Right ventricle myocardium inferior (tissue), 1 donor: ENCODE data around the gene NET1. TPM values are rescaled to one million over a fixed set of nuclear protein-coding genes. Genes with fewer than 3 reads are reported as not detected.

Experiments
- ATAC-seq: fragments of 200-7000 bp; cut with Tn5 transposase; one replicate; pipeline ENCODE4 v1.9.1; 2020; ENCODE audit warnings: mild to moderate bottlenecking, moderate library complexity
- DNase-seq: peaks from one replicate; pipeline ENCODE4 v3.0.0; 2021; ENCODE audit errors: missing footprints
- intact Hi-C: fragments of 100-400 bp; cut with DNase I; formaldehyde crosslinking; loops from one replicate; pipeline ENCODE4 v1.11.0; 2022
- total RNA-seq: library from RNA; stranded (reverse); fragmentation: NEBNext Ultra II Directional; extraction: Animal tissue kit (Norgen Biotek cat#: 25700); gene quantifications from one replicate; pipeline ENCODE4 v1.2.1, GENCODE V29; 2021
- donor health status: DM: no; HTN: yes; CAD: no; lungs with severe emphysema.

The NET1 gene
- total RNA-seq, 1 donor from 2014 or later, result 16.2 TPM

- DNase-seq, result no peak
- intact Hi-C loops, result no loop called here
- no peak for ATAC-seq
Measured at GRCh38 chr10:5490698-5491464, 78.5 kb downstream of the NET1 start.

GRCh38 chr10:5491477-5491876 lies 79.1 kb downstream of the NET1 start:
- ATAC-seq (no peak), DNase-seq (no peak)
- intact Hi-C loops, result no loop called here

- intact Hi-C loops, result no loop called here
- no peak for ATAC-seq
- DNase-seq, result no peak
Measured at GRCh38 chr10:5492322-5492855, 80.0 kb downstream of the NET1 start.

- ATAC-seq (no peak), DNase-seq (no peak)
- intact Hi-C loops, result no loop called here
Measured at GRCh38 chr10:5492929-5493576, 80.7 kb downstream of the NET1 start.

- ATAC-seq, result no peak
- no peak for DNase-seq
- intact Hi-C loops, result no loop called here
Measured at GRCh38 chr10:5493691-5494090, 81.3 kb downstream of the NET1 start.

- intact Hi-C loops, result no loop called here
- no peak for DNase-seq
Measured at GRCh38 chr10:5494611-5495010, 82.3 kb downstream of the NET1 start.

GRCh38 chr10:5496261-5497250 lies 84.2 kb downstream of the NET1 start:
- ATAC-seq (no peak), DNase-seq (no peak)
- intact Hi-C loops, result no loop called here

More at GRCh38 chr10:5494611-5495010, 82.3 kb downstream of the NET1 start:
- no peak for ATAC-seq

GRCh38 chr10:5497289-5497688 lies 84.9 kb downstream of the NET1 start:
- DNase-seq (no peak), ATAC-seq (no peak)
- intact Hi-C loops, result no loop called here

- no peak for ATAC-seq
- intact Hi-C loops, result no loop called here
- no peak for DNase-seq
Measured at GRCh38 chr10:5497948-5498730, 85.8 kb downstream of the NET1 start.

GRCh38 chr10:5498791-5499492 lies 86.6 kb downstream of the NET1 start:
- ATAC-seq (no peak), DNase-seq (no peak)
- intact Hi-C loops, result no loop called here

GRCh38 chr10:5499493-5500140 lies 87.3 kb downstream of the NET1 start, which contains the start of gene CALML5:
Gene CALML5, minus strand, starts transcription at chr10:5499570. Its CDS starts 132 bp downstream, at chr10:5499438.
- no peak for ATAC-seq
- DNase-seq, result no peak
- intact Hi-C loops, result no loop called here

GRCh38 chr10:5500162-5500670 lies 87.9 kb downstream of the NET1 start:
- DNase-seq (no peak), ATAC-seq (no peak)
- intact Hi-C loops, result no loop called here

GRCh38 chr10:5500910-5501309 lies 88.6 kb downstream of the NET1 start:
- intact Hi-C loops, result no loop called here
- ATAC-seq, result no peak
- no peak for DNase-seq

- intact Hi-C loops, result no loop called here
- DNase-seq, result no peak
- ATAC-seq, result no peak
Measured at GRCh38 chr10:5502061-5502521, 89.7 kb downstream of the NET1 start.

GRCh38 chr10:5502571-5503476 lies 90.5 kb downstream of the NET1 start:
- DNase-seq, result no peak
- intact Hi-C loops, result no loop called here
- no peak for ATAC-seq

GRCh38 chr10:5503477-5503835 lies 91.1 kb downstream of the NET1 start:
- ATAC-seq (no peak), DNase-seq (no peak)
- intact Hi-C loops, result no loop called here
